ENCODE data around the gene PTPRD.

DNA sequence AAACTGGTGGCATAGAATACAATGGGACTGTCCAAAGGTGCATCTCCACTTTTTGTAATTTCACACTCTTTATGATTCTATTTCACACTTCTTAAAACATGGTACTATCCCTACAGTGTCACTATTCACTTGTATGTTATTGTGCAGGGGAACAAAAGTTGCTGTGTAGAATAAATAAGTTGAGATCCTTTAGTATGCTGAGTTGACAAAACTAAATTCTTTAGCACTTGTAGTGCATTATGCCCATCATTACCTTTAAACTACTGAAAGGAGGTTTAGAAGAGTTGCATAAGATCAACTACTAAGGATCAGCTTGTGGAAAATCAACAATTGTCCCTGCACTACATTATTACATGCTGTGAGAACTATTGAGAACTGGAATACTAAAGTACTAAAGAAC is 1380.9 kb downstream of the PTPRD start:
- TF ChIP-seq RFX5 (IDR thresholded peaks at IDR 0.05; ENCODE audit: low read depth, low read length): no peak
- TF ChIP-seq POLR2A (IDR thresholded peaks at IDR 0.05; ENCODE audit: low read depth, low read length): no peak
- TF ChIP-seq, protein P1, sequence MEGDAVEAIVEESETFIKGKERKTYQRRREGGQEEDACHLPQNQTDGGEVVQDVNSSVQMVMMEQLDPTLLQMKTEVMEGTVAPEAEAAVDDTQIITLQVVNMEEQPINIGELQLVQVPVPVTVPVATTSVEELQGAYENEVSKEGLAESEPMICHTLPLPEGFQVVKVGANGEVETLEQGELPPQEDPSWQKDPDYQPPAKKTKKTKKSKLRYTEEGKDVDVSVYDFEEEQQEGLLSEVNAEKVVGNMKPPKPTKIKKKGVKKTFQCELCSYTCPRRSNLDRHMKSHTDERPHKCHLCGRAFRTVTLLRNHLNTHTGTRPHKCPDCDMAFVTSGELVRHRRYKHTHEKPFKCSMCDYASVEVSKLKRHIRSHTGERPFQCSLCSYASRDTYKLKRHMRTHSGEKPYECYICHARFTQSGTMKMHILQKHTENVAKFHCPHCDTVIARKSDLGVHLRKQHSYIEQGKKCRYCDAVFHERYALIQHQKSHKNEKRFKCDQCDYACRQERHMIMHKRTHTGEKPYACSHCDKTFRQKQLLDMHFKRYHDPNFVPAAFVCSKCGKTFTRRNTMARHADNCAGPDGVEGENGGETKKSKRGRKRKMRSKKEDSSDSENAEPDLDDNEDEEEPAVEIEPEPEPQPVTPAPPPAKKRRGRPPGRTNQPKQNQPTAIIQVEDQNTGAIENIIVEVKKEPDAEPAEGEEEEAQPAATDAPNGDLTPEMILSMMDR (conservative IDR thresholded peaks at IDR 0.05; ENCODE audit: low read depth, low read length): no peak
- TF ChIP-seq RAD21 (IDR thresholded peaks at IDR 0.05; ENCODE audit: low read length): no peak
- TF ChIP-seq MAZ (IDR thresholded peaks at IDR 0.05; ENCODE audit: borderline replicate concordance, low read depth, low read length): no peak
- TF ChIP-seq, protein P2, sequence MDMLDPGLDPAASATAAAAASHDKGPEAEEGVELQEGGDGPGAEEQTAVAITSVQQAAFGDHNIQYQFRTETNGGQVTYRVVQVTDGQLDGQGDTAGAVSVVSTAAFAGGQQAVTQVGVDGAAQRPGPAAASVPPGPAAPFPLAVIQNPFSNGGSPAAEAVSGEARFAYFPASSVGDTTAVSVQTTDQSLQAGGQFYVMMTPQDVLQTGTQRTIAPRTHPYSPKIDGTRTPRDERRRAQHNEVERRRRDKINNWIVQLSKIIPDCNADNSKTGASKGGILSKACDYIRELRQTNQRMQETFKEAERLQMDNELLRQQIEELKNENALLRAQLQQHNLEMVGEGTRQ (IDR thresholded peaks at IDR 0.05; ENCODE audit: low read depth, low read length): no peak
- TF ChIP-seq RCOR1 (IDR thresholded peaks at IDR 0.05; ENCODE audit: insufficient replicate concordance, low read length): no peak
- TF ChIP-seq BHLHE40 (IDR thresholded peaks at IDR 0.05; ENCODE audit: low read depth, low read length): no peak
